ENCODE measurements around the gene CNTN1. TPM values are rescaled to one million over a fixed set of nuclear protein-coding genes. Genes with fewer than 3 reads are reported as not detected.

CNTN1 gene
- total RNA-seq, 1 experiment from 2014 or later, result 3.0 TPM

- TF ChIP-seq ZFX (IDR thresholded peaks at IDR 0.05) (no peak), SRF (IDR thresholded peaks at IDR 0.05; ENCODE audit: low read depth) (no peak), SP1 (IDR thresholded peaks at IDR 0.05; ENCODE audit: low read depth) (no peak)
- Histone ChIP-seq H3K9ac (ENCODE audit: low read length) (no peak overlapping the region), H3K9me3 (ENCODE audit: control insufficient read depth in 1 of 2, insufficient read depth in 1 of 2, low read depth in 1 of 2, low read length in 2 of 2) (no peaks in the 10 kb centered on the region), H3K4me1 (ENCODE audit: control insufficient read depth in 1 of 2, insufficient read depth in 2 of 2, low read length in 2 of 2) (no peaks in the 10 kb centered on the region), H3K27ac (ENCODE audit: low read depth, low read length) (no peak overlapping the region), H3K9me2 (ENCODE audit: insufficient read depth) (no peaks in the 10 kb centered on the region), H3K79me2 (ENCODE audit: insufficient read depth, low read length) (no peaks in the 10 kb centered on the region), H4K20me1 (ENCODE audit: insufficient read depth) (no peaks in the 10 kb centered on the region), H2AFZ (ENCODE audit: low read depth, low read length, poor library complexity, severe bottlenecking) (no peak overlapping the region), H3K4me2 (ENCODE audit: low read length) (no peak overlapping the region), H3K36me3 (ENCODE audit: control insufficient read depth in 1 of 2, insufficient read depth in 2 of 2, low read length in 2 of 2) (no peaks in the 10 kb centered on the region), H3K4me3 (replicated peaks in 1 of 2; ENCODE audit: low read depth in 1 of 2, low read length in 2 of 2) (no peak overlapping the region), H3K27me3 (ENCODE audit: insufficient read depth, low read length) (no peaks in the 10 kb centered on the region)
- no peak for DNase-seq (ENCODE audit: low read depth, low spot score)
- RAD21 ChIA-PET (ENCODE audit: low non-redundant PET in 1 of 2, low total read pairs in 2 of 2, uncharacterized antibody in 2 of 2, unreplicated experiment in 2 of 2), result no interaction called here
- intact Hi-C loops (cut with micrococcal nuclease), result no loop called here
- BruUV-seq (replicated peaks), result no TSS peak
- CTCF ChIA-PET, result no interaction called here
- POLR2A ChIA-PET, result no interaction called here
- no peak for ATAC-seq
Measured at GRCh38 chr12:40988824-40989223, 296.6 kb downstream of the CNTN1 start.

- ATAC-seq, result no peak
- Histone ChIP-seq H4K20me1 (ENCODE audit: insufficient read depth) (no peaks in the 10 kb centered on the region), H3K79me2 (ENCODE audit: insufficient read depth, low read length) (no peaks in the 10 kb centered on the region), H3K27me3 (ENCODE audit: insufficient read depth, low read length) (no peaks in the 10 kb centered on the region), H3K4me2 (ENCODE audit: low read length) (no peak overlapping the region), H3K9ac (ENCODE audit: low read length) (no peak overlapping the region), H2AFZ (ENCODE audit: low read depth, low read length, poor library complexity, severe bottlenecking) (no peak overlapping the region), H3K36me3 (ENCODE audit: control insufficient read depth in 1 of 2, insufficient read depth in 2 of 2, low read length in 2 of 2) (no peaks in the 10 kb centered on the region), H3K4me1 (ENCODE audit: control insufficient read depth in 1 of 2, insufficient read depth in 2 of 2, low read length in 2 of 2) (no peaks in the 10 kb centered on the region), H3K27ac (ENCODE audit: low read depth, low read length) (no peak overlapping the region), H3K4me3 (replicated peaks in 1 of 2; ENCODE audit: low read depth in 1 of 2, low read length in 2 of 2) (no peak overlapping the region), H3K9me2 (ENCODE audit: insufficient read depth) (no peaks in the 10 kb centered on the region), H3K9me3 (ENCODE audit: control insufficient read depth in 1 of 2, insufficient read depth in 1 of 2, low read depth in 1 of 2, low read length in 2 of 2) (no peaks in the 10 kb centered on the region)
- ChIA-PET CTCF (no interaction called here), POLR2A (no interaction called here), RAD21 (ENCODE audit: low non-redundant PET in 1 of 2, low total read pairs in 2 of 2, uncharacterized antibody in 2 of 2, unreplicated experiment in 2 of 2) (no interaction called here)
- no TSS peak for BruUV-seq (replicated peaks)
- no peak for DNase-seq (ENCODE audit: low read depth, low spot score)
- intact Hi-C loops (cut with micrococcal nuclease), result no loop called here
- TF ChIP-seq EGR1 (IDR thresholded peaks at IDR 0.05; ENCODE audit: low read depth) (no peak), EZH2phosphoT487 (IDR thresholded peaks at IDR 0.05; ENCODE audit: borderline replicate concordance) (no peak), JUND (IDR thresholded peaks at IDR 0.05) (no peak), TCF7L2 (IDR thresholded peaks at IDR 0.05; ENCODE audit: borderline replicate concordance, extremely low read depth, insufficient read depth, insufficient read length) (no peak), YY1 (IDR thresholded peaks at IDR 0.05; ENCODE audit: extremely low read depth, insufficient replicate concordance, low read depth, low read length) (no peak), FOSL1 (IDR thresholded peaks at IDR 0.05; ENCODE audit: low read depth) (no peak), RAD21 (IDR thresholded peaks at IDR 0.05; ENCODE audit: low read depth) (no peak), SP1 (IDR thresholded peaks at IDR 0.05; ENCODE audit: low read depth) (no peak), ELF1 (IDR thresholded peaks at IDR 0.05; ENCODE audit: borderline replicate concordance, low read depth) (no peak), MAX (IDR thresholded peaks at IDR 0.05) (no peak), POLR2AphosphoS5 (IDR thresholded peaks at IDR 0.05; ENCODE audit: low read depth, low read length) (no peak), CBX3 (IDR thresholded peaks at IDR 0.05; ENCODE audit: low read depth) (no peak), ZNF274 (IDR thresholded peaks at IDR 0.05; ENCODE audit: low read depth, low read length) (no peak), SRF (IDR thresholded peaks at IDR 0.05; ENCODE audit: low read depth) (no peak), EZH2 (IDR thresholded peaks at IDR 0.05) (no peak), POLR2A (IDR thresholded peaks at IDR 0.05; ENCODE audit: borderline replicate concordance, extremely low read depth, insufficient read depth, insufficient read length) (no peak), ZBTB33 (IDR thresholded peaks at IDR 0.05; ENCODE audit: extremely low read depth, insufficient replicate concordance, low read length) (no peak)
Measured at GRCh38 chr12:40989785-40990184, 297.5 kb downstream of the CNTN1 start.

All from HCT116 (cell line).